ENCODE measurements around the gene COLGALT1. TPM values are rescaled to one million over a fixed set of nuclear protein-coding genes. Genes with fewer than 3 reads are reported as not detected.

The COLGALT1 gene
- total and polyA plus RNA-seq, 2 of the 8 experiments (the other 6 are each of a cell fraction or from before 2014, with no cell fraction given) = 44.7 to 58.1 TPM

- Histone ChIP-seq H3K36me3 (ENCODE audit: control insufficient read depth in 2 of 4, insufficient read depth in 4 of 4, low read length in 3 of 4) (peaks cover 2 to 24% (median 16%) of the 10 kb centered on the region in 4 experiments; a peak in 7 of 8 replicates), H3K79me2 (ENCODE audit: control insufficient read depth in 1 of 2, insufficient read depth in 2 of 2, low read length in 2 of 2) (no peaks in the 10 kb centered on the region), H2BK20ac (ENCODE audit: low read length) (no peak overlapping the region), H3K4me2 (ENCODE audit: insufficient read depth in 1 of 2, low read depth in 2 of 2, low read length in 2 of 2) (no peak overlapping the region), H3K23me2 (ENCODE audit: low read depth, low read length) (peaks cover 19% of the 10 kb centered on the region; the same call in 1 of the 2 replicates), H2BK120ac (replicated peaks; ENCODE audit: low read depth, low read length) (no peak overlapping the region), H2AK5ac (ENCODE audit: low read depth, low read length) (peak overlapping the region; percentile 24; the same call in 1 of the 2 replicates), H3K56ac (replicated peaks; ENCODE audit: insufficient read length, low read depth, low read length) (no peak overlapping the region), H3K14ac (ENCODE audit: insufficient read length) (no peak overlapping the region), H3K23ac (ENCODE audit: insufficient read length) (no peak overlapping the region), H3K4me3 (ENCODE audit: extremely low read depth in 1 of 4, insufficient read depth in 2 of 4, low read depth in 3 of 4, low read length in 4 of 4) (no peak overlapping the region), H4K20me1 (replicated peaks in 1 of 2; ENCODE audit: control insufficient read depth in 1 of 2, insufficient read depth in 2 of 2, low read length in 2 of 2) (peaks cover 0 to 18% of the 10 kb centered on the region in 2 experiments), H4K91ac (replicated peaks; ENCODE audit: insufficient read length, low read length) (no peak overlapping the region), H3K27me3 (replicated peaks in 1 of 4; ENCODE audit: control insufficient read depth in 3 of 4, extremely low read depth in 1 of 4, insufficient read depth in 3 of 4, low read length in 3 of 4) (no peaks in the 10 kb centered on the region), H3K4me1 (replicated peaks in 1 of 4; ENCODE audit: control insufficient read depth in 3 of 4, insufficient read depth in 4 of 4, low read length in 3 of 4) (no peaks in the 10 kb centered on the region), H3K9me3 (ENCODE audit: insufficient read depth in 2 of 2, low read depth in 1 of 2, low read length in 1 of 2) (no peaks in the 10 kb centered on the region; a peak in 1 of 4 replicates), H4K8ac (ENCODE audit: extremely low read depth, insufficient read depth, low read length) (no peak overlapping the region), H2AFZ (ENCODE audit: low read length) (no peak overlapping the region), H4K5ac (ENCODE audit: insufficient read length, low read depth, low read length) (no peak overlapping the region), H3K79me1 (ENCODE audit: low read depth, low read length) (no peaks in the 10 kb centered on the region; the same call in 1 of the 2 replicates), H3K18ac (ENCODE audit: extremely low read depth, low read length) (no peak overlapping the region), H2BK15ac (ENCODE audit: low read length) (no peak overlapping the region), H3K4ac (replicated peaks; ENCODE audit: insufficient read length, low read depth, low read length) (no peak overlapping the region), H2BK5ac (ENCODE audit: low read depth, low read length) (no peak overlapping the region), H2BK12ac (ENCODE audit: low read depth, low read length) (no peak overlapping the region), H3K27ac (ENCODE audit: low read depth, low read length) (no peak overlapping the region), H3K9ac (replicated peaks in 1 of 4; ENCODE audit: extremely low read depth in 1 of 4, low read depth in 3 of 4, low read length in 3 of 4) (no peak overlapping the region)
- 94% methylated on average over 12 of the region's 12 CpGs; no CpG with 5 or more reads in 1 of the 2 experiments for WGBS, 2 experiments (ENCODE audit: extremely low coverage in 1 of 2, insufficient coverage in 1 of 2, insufficient read length in 1 of 2, insufficient replicate concordance in 2 of 2, low coverage in 1 of 2, low lambda C conversion rate in 2 of 2, missing lambda C conversion rate in 1 of 2)
- ChIA-PET POLR2A (ENCODE audit: partially characterized antibody) (no interaction called here), CTCF (ENCODE audit: partially characterized antibody) (interaction anchor here (0.8 to 1.2 kb wide), 2 partner anchors 44 to 175 kb away, joined by 3 read pairs; no protein-coding TSS in a partner anchor)
- FAIRE-seq = no peak
- no peak for DNase-seq (ENCODE audit: low read depth in 1 of 2, low spot score in 2 of 2)
- TF ChIP-seq EGR1 (IDR thresholded peaks at IDR 0.05; ENCODE audit: borderline replicate concordance, low read depth, low read length) = no peak
- TF ChIP-seq CTBP2 (IDR thresholded peaks at IDR 0.05; ENCODE audit: borderline replicate concordance, insufficient read depth, insufficient read length, low read length) = no peak
- no peak for TF ChIP-seq CREB1 (IDR thresholded peaks at IDR 0.05)
- no peak for TF ChIP-seq TEAD4 (IDR thresholded peaks at IDR 0.05; ENCODE audit: low read depth, low read length)
- TF ChIP-seq ZNF274 (IDR thresholded peaks at IDR 0.05; ENCODE audit: borderline replicate concordance, extremely low read depth, low read length) = no peak
- no peak for TF ChIP-seq SAP30 (IDR thresholded peaks at IDR 0.05; ENCODE audit: insufficient read depth, insufficient replicate concordance, low read length)
- no peak for TF ChIP-seq GABPA (IDR thresholded peaks at IDR 0.05; ENCODE audit: borderline replicate concordance, insufficient read depth, low read length)
- no peak for TF ChIP-seq MAFK (IDR thresholded peaks at IDR 0.05; ENCODE audit: low read depth, low read length)
- TF ChIP-seq RXRA (IDR thresholded peaks at IDR 0.05; ENCODE audit: insufficient read depth, low read depth, low read length) = no peak
- TF ChIP-seq PHF8 (conservative IDR thresholded peaks at IDR 0.05; ENCODE audit: low read depth, low read length) = no peak
- TF ChIP-seq JUN (IDR thresholded peaks at IDR 0.05; ENCODE audit: low read depth, low read length) = no peak
- TF ChIP-seq ATF3 (IDR thresholded peaks at IDR 0.05; ENCODE audit: insufficient read depth, low read depth, low read length) = no peak
- TF ChIP-seq TBP (IDR thresholded peaks at IDR 0.05; ENCODE audit: low read depth, low read length) = no peak
These were observed 71.1 kb downstream of the COLGALT1 start for GRCh38 chr19:17626456-17627015.
